ENCODE results near the gene ANKRD29.

ANKRD29 gene

DNA sequence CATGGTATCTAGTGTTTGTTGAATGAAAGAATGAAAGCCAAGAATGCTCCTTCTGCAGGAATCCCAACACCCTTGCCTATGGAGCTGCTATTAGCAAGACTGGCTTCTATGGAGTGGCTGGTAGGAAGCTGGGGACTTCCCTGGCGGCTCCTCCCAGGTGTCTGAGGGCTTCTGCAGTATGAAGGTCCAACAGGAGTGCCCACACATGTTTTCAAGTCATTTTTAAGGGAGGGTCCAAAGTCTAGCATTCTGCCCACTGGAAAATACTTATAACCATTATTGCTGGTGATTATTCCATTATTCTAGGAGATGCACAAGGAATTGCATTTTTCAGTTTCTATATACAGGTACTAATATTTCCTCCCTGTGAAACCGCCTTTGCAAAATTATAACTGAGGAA is 54.5 kb downstream of the ANKRD29 start:
- TF ChIP-seq, protein P1, sequence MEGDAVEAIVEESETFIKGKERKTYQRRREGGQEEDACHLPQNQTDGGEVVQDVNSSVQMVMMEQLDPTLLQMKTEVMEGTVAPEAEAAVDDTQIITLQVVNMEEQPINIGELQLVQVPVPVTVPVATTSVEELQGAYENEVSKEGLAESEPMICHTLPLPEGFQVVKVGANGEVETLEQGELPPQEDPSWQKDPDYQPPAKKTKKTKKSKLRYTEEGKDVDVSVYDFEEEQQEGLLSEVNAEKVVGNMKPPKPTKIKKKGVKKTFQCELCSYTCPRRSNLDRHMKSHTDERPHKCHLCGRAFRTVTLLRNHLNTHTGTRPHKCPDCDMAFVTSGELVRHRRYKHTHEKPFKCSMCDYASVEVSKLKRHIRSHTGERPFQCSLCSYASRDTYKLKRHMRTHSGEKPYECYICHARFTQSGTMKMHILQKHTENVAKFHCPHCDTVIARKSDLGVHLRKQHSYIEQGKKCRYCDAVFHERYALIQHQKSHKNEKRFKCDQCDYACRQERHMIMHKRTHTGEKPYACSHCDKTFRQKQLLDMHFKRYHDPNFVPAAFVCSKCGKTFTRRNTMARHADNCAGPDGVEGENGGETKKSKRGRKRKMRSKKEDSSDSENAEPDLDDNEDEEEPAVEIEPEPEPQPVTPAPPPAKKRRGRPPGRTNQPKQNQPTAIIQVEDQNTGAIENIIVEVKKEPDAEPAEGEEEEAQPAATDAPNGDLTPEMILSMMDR (IDR thresholded peaks at IDR 0.05; ENCODE audit: insufficient read depth, missing control alignments): no peak
- DNase-seq (ENCODE audit: insufficient read length, low spot score): no peak
- no peak for FAIRE-seq

DNA sequence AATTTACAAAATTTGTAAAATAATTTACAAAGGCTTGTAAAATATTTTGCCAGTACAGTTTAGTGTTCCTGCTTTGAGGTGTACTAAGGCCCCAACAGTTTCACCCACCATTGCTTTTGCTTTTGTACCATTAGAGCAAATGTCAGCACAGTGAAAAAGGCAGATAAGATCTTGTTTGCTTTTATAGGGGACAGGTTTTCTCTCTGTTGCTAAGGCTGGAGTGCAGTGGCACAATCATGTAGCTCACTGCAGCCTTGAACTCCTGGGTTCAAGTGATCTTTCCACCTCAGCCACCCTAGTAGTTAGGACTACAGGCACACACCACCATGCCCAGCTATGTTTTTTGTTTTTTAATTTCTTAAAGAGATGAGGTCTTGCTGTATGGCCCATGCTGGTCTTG is 56.8 kb downstream of the ANKRD29 start:
- TF ChIP-seq, protein P1 (IDR thresholded peaks at IDR 0.05; ENCODE audit: insufficient read depth, missing control alignments): no peak
- DNase-seq (ENCODE audit: insufficient read length, low spot score) (no peak), FAIRE-seq (no peak)

DNA sequence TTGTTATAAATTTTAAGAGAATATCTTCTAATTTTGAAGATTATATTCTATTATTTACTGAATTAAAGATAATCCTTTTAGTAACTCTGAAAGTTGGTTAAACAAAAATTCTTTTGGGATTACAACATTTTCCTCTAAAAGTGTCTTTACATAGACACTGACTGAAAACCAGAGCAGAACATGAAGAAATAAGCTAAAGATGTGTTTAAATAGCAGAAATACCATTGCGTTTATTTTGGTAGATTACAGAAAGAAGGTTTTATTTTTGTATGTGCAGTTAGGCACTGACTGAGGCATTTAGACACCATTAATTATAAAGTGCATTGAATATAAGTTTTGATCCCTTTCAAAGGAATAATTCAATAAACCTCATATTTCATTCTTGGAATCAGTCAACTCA is 62.9 kb downstream of the ANKRD29 start:
- TF ChIP-seq, protein P1 (IDR thresholded peaks at IDR 0.05; ENCODE audit: insufficient read depth, missing control alignments): no peak
- FAIRE-seq (no peak), DNase-seq (ENCODE audit: insufficient read length, low spot score) (no peak)

DNA sequence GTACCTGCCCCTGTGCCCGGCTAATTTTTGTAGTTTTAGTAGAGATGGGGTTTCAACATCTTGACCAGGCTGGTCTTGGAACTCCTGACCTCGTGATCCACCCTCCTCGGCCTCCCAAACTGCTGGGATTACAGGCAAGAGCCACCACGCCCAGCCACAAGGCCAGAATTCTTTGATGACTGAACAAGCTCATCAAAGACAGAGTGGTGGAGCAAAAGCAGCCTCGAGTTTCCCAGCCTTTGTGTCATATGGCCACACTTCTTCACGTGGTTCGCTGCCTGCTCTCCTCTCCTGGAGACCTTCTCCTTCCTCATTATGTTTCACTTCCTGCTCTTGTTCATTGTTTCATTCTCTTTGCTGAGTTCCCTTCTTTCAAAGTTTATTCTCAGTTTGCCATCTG is 66.5 kb downstream of the ANKRD29 start:
- DNase-seq (ENCODE audit: insufficient read length, low spot score): no peak
- no peak for FAIRE-seq
- TF ChIP-seq, protein P1 (IDR thresholded peaks at IDR 0.05; ENCODE audit: insufficient read depth, missing control alignments): no peak

DNA sequence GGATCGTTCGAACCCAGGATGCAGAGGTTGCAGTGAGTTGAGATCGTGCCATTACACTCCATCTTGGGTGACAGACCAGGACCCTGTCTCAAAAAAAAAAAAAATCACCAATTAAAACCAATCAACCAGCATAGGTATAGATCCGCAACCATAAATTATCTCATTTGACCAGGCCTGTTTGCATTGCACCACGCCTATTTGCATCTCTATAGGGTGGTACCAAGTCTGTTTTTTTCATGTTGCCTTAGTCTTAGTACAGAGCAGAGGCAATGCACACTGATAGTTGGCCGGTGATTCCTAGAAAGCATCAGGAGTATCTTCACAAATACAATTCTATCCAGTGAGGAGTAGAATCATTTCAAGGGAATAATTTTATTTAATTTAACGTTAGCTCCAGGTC is 67.1 kb downstream of the ANKRD29 start:
- TF ChIP-seq, protein P1 (IDR thresholded peaks at IDR 0.05; ENCODE audit: insufficient read depth, missing control alignments): no peak
- FAIRE-seq (no peak), DNase-seq (ENCODE audit: insufficient read length, low spot score) (no peak)

DNA sequence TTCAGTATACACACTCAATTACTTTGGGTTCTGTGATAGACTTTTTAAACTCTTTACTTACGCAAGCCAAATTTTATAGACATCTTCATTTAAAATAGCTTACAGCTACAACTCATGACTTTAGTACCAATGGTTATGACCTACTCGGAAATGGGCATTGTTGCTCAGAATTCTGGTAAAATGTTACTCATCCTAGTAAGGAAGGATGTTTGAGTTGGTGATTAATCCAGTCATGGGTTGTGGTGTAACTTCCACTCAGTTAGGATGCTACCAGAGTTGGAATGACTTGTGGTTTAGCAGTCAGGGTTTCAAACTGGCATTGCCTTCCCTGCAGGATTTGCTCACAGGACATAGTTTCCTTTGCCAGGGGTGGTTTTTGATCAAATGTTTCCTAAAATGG is 69.0 kb downstream of the ANKRD29 start:
- TF ChIP-seq, protein P1 (IDR thresholded peaks at IDR 0.05; ENCODE audit: insufficient read depth, missing control alignments): no peak
- FAIRE-seq (no peak), DNase-seq (ENCODE audit: insufficient read length, low spot score) (no peak)

DNA sequence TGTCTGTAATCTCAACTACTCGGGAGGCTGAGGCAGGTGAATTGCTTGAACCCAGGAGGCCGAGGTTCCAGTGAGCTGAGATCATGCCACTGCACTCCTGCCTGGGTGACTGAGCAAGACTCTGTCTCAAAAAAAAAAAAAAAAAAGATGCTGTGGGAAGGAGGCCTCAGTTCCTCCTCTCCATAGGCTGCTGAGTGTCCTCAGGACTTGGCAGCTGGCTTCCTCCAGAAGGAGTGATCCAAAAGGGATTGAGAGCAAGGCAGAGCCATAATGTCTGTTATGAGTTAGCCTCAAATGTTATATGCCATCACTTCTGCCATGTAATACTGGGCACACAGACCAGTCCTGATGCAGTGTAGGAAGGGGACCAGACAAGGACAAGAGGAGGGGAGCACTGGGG is 69.8 kb downstream of the ANKRD29 start:
- TF ChIP-seq, protein P1 (IDR thresholded peaks at IDR 0.05; ENCODE audit: insufficient read depth, missing control alignments): no peak
- DNase-seq (ENCODE audit: insufficient read length, low spot score) (no peak), FAIRE-seq (no peak)

Data from D721Med (cell line).